Endodermal cell (in vitro differentiated cells): Measurements from ENCODE around the gene ADK. TPM values are rescaled to one million over a fixed set of nuclear protein-coding genes. Genes with fewer than 3 reads are reported as not detected.

Experiments used
- DNase-seq: peaks from one replicate; pipeline ENCODE4 v3.0.0-alpha.2; 2017
- H3K27ac ChIP-seq: 2 replicates; pipeline ENCODE4 v1.5.1; 2013; ENCODE audit warnings: mild to moderate bottlenecking, low read depth, low read length, moderate library complexity
- H3K27me3 ChIP-seq: 2 replicates; pipeline ENCODE4 v1.6.1; 2013; ENCODE audit warnings: mild to moderate bottlenecking, low read length, moderate library complexity; ENCODE audit not compliant: insufficient read depth, control insufficient read depth, poor library complexity, severe bottlenecking
- H3K36me3 ChIP-seq: 2 replicates; pipeline ENCODE4 v1.7.0; 2013; ENCODE audit warnings: mild to moderate bottlenecking, low read length, moderate library complexity; ENCODE audit not compliant: control insufficient read depth, insufficient read depth
- H3K4me1 ChIP-seq: one replicate; pipeline ENCODE4 v1.7.0; 2013; ENCODE audit warnings: low read length; ENCODE audit not compliant: control insufficient read depth, insufficient read depth
- H3K4me3 ChIP-seq: 2 replicates; pipeline ENCODE4 v1.5.1; 2013; ENCODE audit warnings: mild to moderate bottlenecking, low read length, moderate library complexity
- H3K9ac ChIP-seq: 2 replicates; pipeline ENCODE4 v1.6.1; 2013; ENCODE audit warnings: mild to moderate bottlenecking, low read length, moderate library complexity; ENCODE audit not compliant: poor library complexity, severe bottlenecking; ENCODE audit errors: extremely low read depth
- H3K9me3 ChIP-seq: 2 replicates; pipeline ENCODE4 v1.6.1; 2013; ENCODE audit warnings: mild to moderate bottlenecking, low read length, moderate library complexity; ENCODE audit not compliant: control insufficient read depth
- H3K27ac Mint-ChIP-seq: 2 replicates; pipeline ENCODE4 v1.8.0; 2020; ENCODE audit warnings: mixed read lengths
- H3K27me3 Mint-ChIP-seq: 2 replicates; pipeline ENCODE4 v1.8.0; 2021; ENCODE audit warnings: mild to moderate bottlenecking, mixed read lengths; ENCODE audit not compliant: insufficient read depth
- H3K36me3 Mint-ChIP-seq: 2 replicates; pipeline ENCODE4 v1.8.0; 2020; ENCODE audit warnings: low read depth, mixed read lengths
- H3K4me1 Mint-ChIP-seq: 2 replicates; pipeline ENCODE4 v1.8.0; 2020; ENCODE audit warnings: mixed read lengths
- H3K4me3 Mint-ChIP-seq: 2 replicates; pipeline ENCODE4 v1.8.0; 2020; ENCODE audit warnings: mild to moderate bottlenecking, moderate library complexity, mixed read lengths
- H3K9me3 Mint-ChIP-seq: 2 replicates; pipeline ENCODE4 v1.8.0; 2020; ENCODE audit warnings: mild to moderate bottlenecking, mixed read lengths
- CTCF ChIP-seq: fragments of 200-600 bp; sonication (generic); conservative IDR thresholded peaks from 2 replicates; pipeline ENCODE4 v1.5.0; 2021; ENCODE audit warnings: antibody characterized with exemption, mild to moderate bottlenecking
- WGBS, 2 experiments: methylation state at CpG; one replicate each; pipeline versions ENCODE4 v1.1.5 to v1.1.7; 2013; ENCODE audit warnings: missing lambda C conversion rate in 2 of 2, mixed read lengths in 1 of 2; ENCODE audit not compliant: insufficient coverage in 1 of 2, insufficient read length in 1 of 2; 5-methylcytosine and 5-hydroxymethylcytosine counted together
- total RNA-seq, 2 donors: library from RNA; stranded (reverse); fragmentation: NEBNext Ultra II Directional in 1 of 2; extraction: Animal tissue kit (Norgen Biotek cat#: 25700) in 1 of 2; gene quantifications; 2 replicates in 1 of 2; 3 replicates in 1 of 2; pipeline ENCODE4 v1.2.1, GENCODE V29; 2021

Gene ADK
- total RNA-seq, 2 donors from 2014 or later: 23.6 to 36.7 TPM

- H3K9ac ChIP-seq: no peak overlapping the region
- H3K27ac ChIP-seq: no peak overlapping the region
- Mint-ChIP-seq H3K27ac (peak overlapping the region; percentile 9), H3K36me3 (peaks cover 93% of the 10 kb centered on the region), H3K4me1 (no peaks in the 10 kb centered on the region), H3K27me3 (no peaks in the 10 kb centered on the region), H3K9me3 (no peaks in the 10 kb centered on the region), H3K4me3 (no peak overlapping the region)
- no peak overlapping the region for H3K4me3 ChIP-seq
- DNase-seq: no peak
- H3K36me3 ChIP-seq: peaks cover 98% of the 10 kb centered on the region
- WGBS, 2 experiments: 79 to 83% methylated on average over 1 of the region's 1 CpG
- H3K9me3 ChIP-seq: no peaks in the 10 kb centered on the region
- TF ChIP-seq CTCF: no peak
- no peaks in the 10 kb centered on the region for H3K4me1 ChIP-seq
- no peaks in the 10 kb centered on the region for H3K27me3 ChIP-seq
Observed at GRCh38 chr10:74113546-74113945, 37.5 kb upstream of the ADK start.

GRCh38 chr10:74114041-74114448 is 37.0 kb upstream of the ADK start:
- Mint-ChIP-seq H3K9me3 (no peaks in the 10 kb centered on the region), H3K27me3 (no peaks in the 10 kb centered on the region), H3K27ac (peak overlapping the region; percentile 9), H3K4me1 (no peaks in the 10 kb centered on the region), H3K4me3 (no peak overlapping the region), H3K36me3 (peaks cover 94% of the 10 kb centered on the region)
- Histone ChIP-seq H3K9ac (no peak overlapping the region), H3K27ac (no peak overlapping the region), H3K4me1 (no peaks in the 10 kb centered on the region), H3K27me3 (no peaks in the 10 kb centered on the region), H3K36me3 (peaks cover 98% of the 10 kb centered on the region), H3K4me3 (no peak overlapping the region), H3K9me3 (no peaks in the 10 kb centered on the region)
- DNase-seq: no peak
- WGBS, 2 experiments: 91 to 94% methylated on average over 7 to 12 of the region's 12 CpGs
- no peak for TF ChIP-seq CTCF

GRCh38 chr10:74117738-74118137 is 33.3 kb upstream of the ADK start:
- peaks cover 6% of the 10 kb centered on the region for H3K4me1 Mint-ChIP-seq
- no peak for DNase-seq

More at GRCh38 chr10:74117738-74118137, 33.3 kb upstream of the ADK start:
- no peak overlapping the region for H3K27ac ChIP-seq
- WGBS, 2 experiments: 93 to 94% methylated on average over 4 of the region's 4 CpGs
- H3K36me3 ChIP-seq: peaks cover 98% of the 10 kb centered on the region
- H3K4me1 ChIP-seq: peaks cover 4% of the 10 kb centered on the region
- peak overlapping the region; percentile 83 for H3K27ac Mint-ChIP-seq
- H3K4me3 ChIP-seq: no peak overlapping the region
- H3K9me3 ChIP-seq: no peaks in the 10 kb centered on the region
- no peak overlapping the region for H3K9ac ChIP-seq
- H3K36me3 Mint-ChIP-seq: peaks cover 82% of the 10 kb centered on the region
- no peaks in the 10 kb centered on the region for H3K27me3 ChIP-seq
- TF ChIP-seq CTCF: no peak
- H3K9me3 Mint-ChIP-seq: no peaks in the 10 kb centered on the region
- H3K4me3 Mint-ChIP-seq: no peak overlapping the region
- no peaks in the 10 kb centered on the region for H3K27me3 Mint-ChIP-seq
